KMS-11 (cell line): ENCODE measurements around the gene DOC2A.

Experiments used
- H2AFZ ChIP-seq: fragments of 200-600 bp; sonication (generic); 2 replicates; pipeline ENCODE4 v1.6.1; 2016; ENCODE audit warnings: antibody characterized with exemption, mixed run types, low read depth
- H3K27ac ChIP-seq: fragments of 200-600 bp; sonication (generic); 2 replicates; pipeline ENCODE4 v1.6.1; 2016; ENCODE audit warnings: mild to moderate bottlenecking, mixed run types
- H3K27me3 ChIP-seq: fragments of 200-600 bp; sonication (generic); 2 replicates; pipeline ENCODE4 v1.6.1; 2017; ENCODE audit warnings: mild to moderate bottlenecking, low read depth, mixed run types, moderate library complexity; ENCODE audit not compliant: insufficient read depth
- H3K36me3 ChIP-seq: fragments of 200-600 bp; sonication (generic); 2 replicates; pipeline ENCODE4 v1.6.1; 2017; ENCODE audit warnings: mild to moderate bottlenecking, mixed run types; ENCODE audit not compliant: insufficient read depth
- H3K4me1 ChIP-seq: fragments of 200-600 bp; sonication (generic); 2 replicates; pipeline ENCODE4 v1.6.1; 2016; ENCODE audit warnings: mild to moderate bottlenecking, low read depth, mixed run types; ENCODE audit not compliant: poor library complexity, severe bottlenecking
- H3K4me2 ChIP-seq: fragments of 200-600 bp; sonication (generic); 2 replicates; pipeline ENCODE4 v1.7.0; 2016; ENCODE audit warnings: mild to moderate bottlenecking, mixed run types
- H3K4me3 ChIP-seq: fragments of 200-600 bp; sonication (generic); IDR thresholded peaks from 2 replicates; pipeline ENCODE4 v1.6.1; 2017; ENCODE audit warnings: low read depth, low read length, mixed read lengths; ENCODE audit not compliant: insufficient read depth
- H3K79me2 ChIP-seq: fragments of 200-600 bp; sonication (generic); 2 replicates; pipeline ENCODE4 v1.6.1; 2016; ENCODE audit warnings: low read depth, mixed run types; ENCODE audit not compliant: insufficient read depth
- H3K9ac ChIP-seq: fragments of 200-600 bp; sonication (generic); 2 replicates; pipeline ENCODE4 v1.6.1; 2016; ENCODE audit warnings: mild to moderate bottlenecking, mixed run types
- H4K20me1 ChIP-seq: fragments of 200-600 bp; sonication (generic); 2 replicates; pipeline ENCODE4 v1.6.1; 2016; ENCODE audit warnings: mild to moderate bottlenecking, mixed run types; ENCODE audit not compliant: insufficient read depth
- TF ChIP-seq, protein P1 (sequence below): fragments of 200-600 bp; sonication (generic); conservative IDR thresholded peaks from 2 replicates; pipeline ENCODE4 v1.6.1; 2017; ENCODE audit warnings: low read depth, mild to moderate bottlenecking, antibody characterized with exemption, low read length, moderate library complexity, mixed read lengths

DOC2A gene

DNA sequence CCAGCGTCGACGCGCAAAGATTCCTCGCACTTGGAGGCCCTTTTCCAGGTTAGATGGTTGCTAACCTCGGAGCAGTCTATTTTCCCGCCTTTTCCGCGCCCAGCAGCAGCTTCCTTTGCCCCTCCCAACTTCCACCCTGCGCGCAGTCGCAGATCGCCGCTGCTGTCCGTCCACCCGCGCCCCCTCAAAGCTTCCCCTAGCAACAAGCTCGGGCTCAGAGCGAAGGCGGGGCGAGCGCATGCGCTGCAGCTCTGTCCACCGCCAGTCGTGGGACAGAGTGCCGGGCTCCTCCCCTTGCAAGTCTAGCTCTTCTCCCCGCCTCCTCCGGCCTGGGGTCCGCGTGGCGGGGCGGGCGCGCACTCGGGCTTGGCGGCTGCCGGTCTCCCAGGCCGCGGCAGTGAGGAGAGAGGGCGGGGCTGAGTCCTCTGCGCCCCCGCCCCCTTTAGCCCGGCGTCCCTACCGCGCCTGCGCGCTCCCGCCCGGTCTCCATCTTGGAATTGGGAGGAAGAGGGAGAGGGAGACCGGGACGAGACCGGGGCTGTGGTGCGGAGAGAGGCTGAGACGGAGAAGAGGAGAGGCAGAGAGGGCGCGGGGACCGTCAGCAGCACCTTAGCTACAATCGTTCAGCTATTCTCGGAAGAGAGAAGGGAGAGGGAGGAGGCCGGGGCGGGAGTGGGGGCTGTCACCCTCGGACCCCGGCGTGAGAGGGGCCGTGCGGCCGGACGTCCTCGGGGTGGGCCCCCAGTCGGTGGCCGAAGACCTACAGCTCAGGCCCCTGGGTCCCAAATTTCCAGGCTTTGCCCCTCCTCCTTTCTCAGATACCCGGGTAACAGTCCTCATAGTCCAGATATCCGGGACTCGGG is 37.2 kb downstream of the DOC2A start, which contains the start of gene TAOK2:
TSS of gene TAOK2 (plus strand) at position 485 of the 863 bp plus-strand sequence. CDS start 3,905 bp downstream, outside the sequence.
- peak within 1 kb of the TSS; percentile 69 for H2AFZ ChIP-seq
- TF ChIP-seq, protein P1, sequence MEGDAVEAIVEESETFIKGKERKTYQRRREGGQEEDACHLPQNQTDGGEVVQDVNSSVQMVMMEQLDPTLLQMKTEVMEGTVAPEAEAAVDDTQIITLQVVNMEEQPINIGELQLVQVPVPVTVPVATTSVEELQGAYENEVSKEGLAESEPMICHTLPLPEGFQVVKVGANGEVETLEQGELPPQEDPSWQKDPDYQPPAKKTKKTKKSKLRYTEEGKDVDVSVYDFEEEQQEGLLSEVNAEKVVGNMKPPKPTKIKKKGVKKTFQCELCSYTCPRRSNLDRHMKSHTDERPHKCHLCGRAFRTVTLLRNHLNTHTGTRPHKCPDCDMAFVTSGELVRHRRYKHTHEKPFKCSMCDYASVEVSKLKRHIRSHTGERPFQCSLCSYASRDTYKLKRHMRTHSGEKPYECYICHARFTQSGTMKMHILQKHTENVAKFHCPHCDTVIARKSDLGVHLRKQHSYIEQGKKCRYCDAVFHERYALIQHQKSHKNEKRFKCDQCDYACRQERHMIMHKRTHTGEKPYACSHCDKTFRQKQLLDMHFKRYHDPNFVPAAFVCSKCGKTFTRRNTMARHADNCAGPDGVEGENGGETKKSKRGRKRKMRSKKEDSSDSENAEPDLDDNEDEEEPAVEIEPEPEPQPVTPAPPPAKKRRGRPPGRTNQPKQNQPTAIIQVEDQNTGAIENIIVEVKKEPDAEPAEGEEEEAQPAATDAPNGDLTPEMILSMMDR, result no peak
- H3K9ac ChIP-seq, result peak within 1 kb of the TSS; percentile 59
- no peaks in the 10 kb centered on the region for H3K27me3 ChIP-seq
- peak within 1 kb of the TSS; percentile 100 for H3K4me2 ChIP-seq
- H3K27ac ChIP-seq, result peak within 1 kb of the TSS; percentile 0; the same call in 1 of the 2 replicates
- peaks cover 22% of the 10 kb centered on the region for H3K4me1 ChIP-seq
- H3K36me3 ChIP-seq, result no peaks in the 10 kb centered on the region; the same call in 1 of the 2 replicates
- H4K20me1 ChIP-seq, result no peaks in the 10 kb centered on the region
- H3K4me3 ChIP-seq, result no peak within 1 kb of the TSS
- peaks cover 25% of the 10 kb centered on the region for H3K79me2 ChIP-seq

DNA sequence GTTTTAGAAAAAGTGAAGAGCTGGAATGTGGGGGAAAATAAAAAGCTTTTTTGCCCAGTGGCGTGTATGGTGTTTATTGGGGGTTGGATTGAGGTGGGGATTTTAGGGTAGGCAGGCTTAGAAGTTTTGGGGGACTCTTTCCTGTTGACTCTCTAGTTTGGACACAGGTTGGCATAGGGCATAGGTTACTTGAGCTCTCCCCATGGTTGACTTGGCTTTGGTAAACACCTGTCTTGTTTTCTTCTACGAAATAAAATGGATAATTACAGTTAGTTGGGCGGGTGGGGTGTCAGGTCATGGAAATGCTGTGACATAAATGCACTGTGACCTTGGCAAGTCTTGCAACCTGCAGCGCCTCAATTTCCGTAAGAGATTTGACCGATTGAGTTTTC is 37.8 kb downstream of the DOC2A start:
- H3K27ac ChIP-seq, result no peak overlapping the region
- no peak overlapping the region for H3K9ac ChIP-seq
- H3K4me1 ChIP-seq, result peaks cover 22% of the 10 kb centered on the region
- H3K4me3 ChIP-seq, result no peak overlapping the region
- TF ChIP-seq, protein P1, result no peak
- peak overlapping the region; percentile 14; the same call in 1 of the 2 replicates for H3K4me2 ChIP-seq
- H4K20me1 ChIP-seq, result no peaks in the 10 kb centered on the region
- peaks cover 25% of the 10 kb centered on the region for H3K79me2 ChIP-seq
- peak overlapping the region; percentile 69 for H2AFZ ChIP-seq
- no peaks in the 10 kb centered on the region for H3K36me3 ChIP-seq
- H3K27me3 ChIP-seq, result no peaks in the 10 kb centered on the region

DNA sequence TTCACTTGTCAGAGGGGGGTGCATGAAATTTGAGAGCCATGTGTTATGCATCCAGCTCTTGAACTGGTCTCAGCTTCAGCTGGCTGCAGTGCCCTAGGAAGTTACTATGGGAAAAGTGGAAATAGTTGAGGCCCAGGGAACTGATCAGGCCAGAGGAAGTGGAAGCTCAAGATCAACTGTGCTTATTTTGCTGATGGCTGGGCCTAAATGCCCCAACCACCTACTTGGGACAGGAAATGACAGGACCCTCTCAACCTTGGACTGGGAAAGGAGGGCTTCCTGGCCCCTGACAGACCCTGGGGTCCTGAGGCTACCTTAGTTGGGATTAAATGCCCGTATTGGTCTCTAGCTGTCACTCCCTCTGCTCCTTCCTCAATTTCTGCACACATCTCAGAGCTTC is 38.3 kb downstream of the DOC2A start:
- Histone ChIP-seq H2AFZ (peak overlapping the region; percentile 69; the same call in 1 of the 2 replicates), H3K9ac (no peak overlapping the region), H4K20me1 (no peaks in the 10 kb centered on the region), H3K4me3 (no peak overlapping the region), H3K36me3 (no peaks in the 10 kb centered on the region), H3K4me1 (peaks cover 22% of the 10 kb centered on the region), H3K79me2 (peaks cover 25% of the 10 kb centered on the region), H3K4me2 (no peak overlapping the region), H3K27me3 (no peaks in the 10 kb centered on the region), H3K27ac (no peak overlapping the region)
- TF ChIP-seq, protein P1, result no peak

DNA sequence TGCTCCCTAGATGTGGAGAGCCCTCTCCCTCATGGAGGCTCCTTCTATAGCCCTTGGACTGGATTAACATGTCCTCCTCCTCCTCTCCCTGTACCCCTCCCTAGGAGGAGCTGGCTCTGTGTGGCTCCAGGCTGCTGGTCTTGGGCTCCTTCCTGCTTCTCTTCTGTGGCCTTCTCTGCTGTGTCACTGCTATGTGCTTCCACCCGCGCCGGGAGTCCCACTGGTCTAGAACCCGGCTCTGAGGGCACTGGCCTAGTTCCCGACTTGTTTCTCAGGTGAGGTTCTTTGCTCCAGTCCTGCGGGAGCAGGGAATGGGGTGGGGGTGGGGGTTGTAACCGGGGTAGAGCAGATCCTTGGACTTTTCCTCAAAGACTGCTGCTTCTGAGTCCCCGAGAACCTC is 39.5 kb downstream of the DOC2A start:
- no peaks in the 10 kb centered on the region for H3K27me3 ChIP-seq
- no peak overlapping the region for H3K27ac ChIP-seq
- H3K36me3 ChIP-seq, result no peaks in the 10 kb centered on the region
- peaks cover 20% of the 10 kb centered on the region for H3K4me1 ChIP-seq
- no peaks in the 10 kb centered on the region for H4K20me1 ChIP-seq
- no peak overlapping the region for H3K4me3 ChIP-seq
- peaks cover 25% of the 10 kb centered on the region for H3K79me2 ChIP-seq
- no peak overlapping the region for H2AFZ ChIP-seq
- no peak overlapping the region for H3K4me2 ChIP-seq
- H3K9ac ChIP-seq, result no peak overlapping the region
- TF ChIP-seq, protein P1, result no peak
